HCT116 (cell line): ENCODE measurements around the gene ASAP3. TPM values are rescaled to one million over a fixed set of nuclear protein-coding genes. Genes with fewer than 3 reads are reported as not detected.

Experiments
- ATAC-seq: fragments of 200-7000 bp; cut with Tn5 transposase; 2 replicates; pipeline ENCODE4 v1.9.1; 2020; ENCODE audit warnings: mild to moderate bottlenecking, moderate library complexity
- BruUV-seq: library from RNA; stranded (reverse); fragments of 400-500 nt; replicated peaks from 2 replicates; lab custom pipeline; 2021; lab: Mats Ljungman, UMichigan
- CTCF ChIA-PET: fragments of 300-600 bp; sonication (Branson Sonifier 250); formaldehyde crosslinking; loops from one replicate; lab custom pipeline; 2021; ENCODE audit warnings: antibody characterized with exemption; lab: Charles Lee
- POLR2A ChIA-PET: fragments of 300-600, 350-600 bp; sonication (Branson Sonifier 250); formaldehyde crosslinking; loops from one replicate; lab custom pipeline; 2021; ENCODE audit warnings: antibody characterized with exemption; lab: Charles Lee
- RAD21 ChIA-PET, 2 experiments: fragments of 300-600 bp; sonication (Branson Sonifier 250); formaldehyde crosslinking; loops; one replicate each; lab custom pipeline; 2023; ENCODE audit warnings: low total read pairs in 2 of 2; ENCODE audit not compliant: uncharacterized antibody in 2 of 2, unreplicated experiment in 2 of 2, low non-redundant PET in 1 of 2; lab: Charles Lee
- DNase-seq: peaks from one replicate; pipeline ENCODE4 v3.0.0-alpha.2; 2010; ENCODE audit warnings: low read depth, low spot score
- H2AFZ ChIP-seq: fragments of 200-600 bp; shearing (Covaris generic), sonication (generic); 2 replicates; pipeline ENCODE4 v1.6.1; 2017; ENCODE audit warnings: low read depth, mixed run types, mixed read lengths, antibody characterized with exemption, low read length; ENCODE audit not compliant: poor library complexity, severe bottlenecking
- H3K27ac ChIP-seq: 2 replicates; pipeline ENCODE4 v1.5.1; 2012; ENCODE audit warnings: low read depth, low read length
- H3K27me3 ChIP-seq: fragments of 200-600 bp; sonication (generic); 2 replicates; pipeline ENCODE4 v1.6.1; 2016; ENCODE audit warnings: mixed run types, low read length, mixed read lengths; ENCODE audit not compliant: insufficient read depth
- H3K36me3 ChIP-seq, 2 experiments: fragments of 200-500 bp in 1 of 2; fragments of 200-600 bp in 1 of 2; sonication (Bioruptor generic) in 1 of 2; sonication (generic) in 1 of 2; 2 replicates each; pipeline versions ENCODE4 v1.5.1 to v1.6.1; 2014 to 2016; ENCODE audit warnings: low read length in 2 of 2, inconsistent platforms in 1 of 2, mixed read lengths in 1 of 2, mixed run types in 1 of 2; ENCODE audit not compliant: insufficient read depth in 2 of 2, control insufficient read depth in 1 of 2
- H3K4me1 ChIP-seq, 2 experiments: fragments of 200-600 bp in 1 of 2; sonication (generic) in 1 of 2; 2 replicates each; pipeline versions ENCODE4 v1.5.1 to v1.6.1; 2012 to 2017; ENCODE audit warnings: low read length in 2 of 2, inconsistent platforms in 1 of 2, mild to moderate bottlenecking in 1 of 2, mixed read lengths in 1 of 2, mixed run types in 1 of 2, moderate library complexity in 1 of 2; ENCODE audit not compliant: insufficient read depth in 2 of 2, control insufficient read depth in 1 of 2
- H3K4me2 ChIP-seq: fragments of 200-600 bp; sonication (generic); 2 replicates; pipeline ENCODE4 v1.6.1; 2017; ENCODE audit warnings: mixed run types, low read length, mixed read lengths
- H3K4me3 ChIP-seq, 2 experiments: fragments of 200-600 bp in 1 of 2; sonication (generic) in 1 of 2; replicated peaks in 1 of 2; 2 replicates each; pipeline ENCODE4 v1.5.1; 2011 to 2016; ENCODE audit warnings: low read length in 2 of 2, control low read depth in 1 of 2, low read depth in 1 of 2, mild to moderate bottlenecking in 1 of 2, mixed read lengths in 1 of 2, mixed run types in 1 of 2
- H3K79me2 ChIP-seq: fragments of 200-600 bp; sonication (generic); 2 replicates; pipeline ENCODE4 v1.6.1; 2017; ENCODE audit warnings: mild to moderate bottlenecking, mixed run types, low read length, moderate library complexity, mixed read lengths; ENCODE audit not compliant: insufficient read depth
- H3K9ac ChIP-seq: fragments of 200-600 bp; sonication (generic); 2 replicates; pipeline ENCODE4 v1.6.1; 2016; ENCODE audit warnings: low read length, mixed read lengths
- H3K9me2 ChIP-seq: fragments of 200-600 bp; sonication (generic), shearing (Covaris generic); 2 replicates; pipeline ENCODE4 v1.6.1; 2017; ENCODE audit warnings: mixed run types, mild to moderate bottlenecking, moderate library complexity; ENCODE audit not compliant: insufficient read depth
- H3K9me3 ChIP-seq, 2 experiments: fragments of 200-500 bp in 1 of 2; fragments of 200-600 bp in 1 of 2; sonication (Bioruptor generic) in 1 of 2; sonication (generic) in 1 of 2; 2 replicates each; pipeline ENCODE4 v1.6.1; 2014 to 2017; ENCODE audit warnings: low read length in 2 of 2, mixed read lengths in 2 of 2, inconsistent platforms in 1 of 2, low read depth in 1 of 2, mild to moderate bottlenecking in 1 of 2, mixed run types in 1 of 2, moderate library complexity in 1 of 2; ENCODE audit not compliant: control insufficient read depth in 1 of 2, insufficient read depth in 1 of 2
- H4K20me1 ChIP-seq: fragments of 200-600 bp; sonication (generic), shearing (Covaris generic); 2 replicates; pipeline ENCODE4 v1.6.1; 2017; ENCODE audit warnings: mixed run types, mild to moderate bottlenecking, moderate library complexity; ENCODE audit not compliant: insufficient read depth
- ATF3 ChIP-seq: IDR thresholded peaks from 2 replicates; pipeline ENCODE4 v1.6.1; 2012
- CBX3 ChIP-seq: IDR thresholded peaks from 2 replicates; pipeline ENCODE4 v1.6.1; 2012; ENCODE audit warnings: low read depth
- CEBPB ChIP-seq: IDR thresholded peaks from 2 replicates; pipeline ENCODE4 v1.6.1; 2012; ENCODE audit warnings: low read depth
- CTCF ChIP-seq, 3 experiments: fragments of 200-600 bp in 1 of 3; sonication (generic) in 1 of 3; IDR thresholded peaks in 2 of 3; conservative IDR thresholded peaks in 1 of 3; 2 replicates each; pipeline ENCODE4 v1.5.1; 2012 to 2017; ENCODE audit warnings: low read depth in 2 of 3, low read length in 2 of 3, antibody characterized with exemption in 1 of 3, borderline replicate concordance in 1 of 3, control low read depth in 1 of 3, mild to moderate bottlenecking in 1 of 3, mixed read lengths in 1 of 3, mixed run types in 1 of 3, moderate library complexity in 1 of 3; ENCODE audit not compliant: insufficient read depth in 1 of 3
- EGR1 ChIP-seq: IDR thresholded peaks from 2 replicates; pipeline ENCODE4 v1.6.1; 2012; ENCODE audit warnings: low read depth
- ELF1 ChIP-seq: IDR thresholded peaks from 2 replicates; pipeline ENCODE4 v1.6.1; 2012; ENCODE audit warnings: low read depth, borderline replicate concordance
- EZH2 ChIP-seq: fragments of 200-600 bp; sonication (generic); IDR thresholded peaks from 2 replicates; pipeline ENCODE4 v1.6.1; 2017; ENCODE audit warnings: antibody characterized with exemption, mixed run types
- EZH2phosphoT487 ChIP-seq: fragments of 200-600 bp; IDR thresholded peaks from 2 replicates; pipeline ENCODE4 v1.6.1; 2018; ENCODE audit warnings: antibody characterized with exemption, borderline replicate concordance
- POLR2A ChIP-seq: IDR thresholded peaks from 2 replicates; pipeline ENCODE4 v1.7.0; 2011; ENCODE audit warnings: borderline replicate concordance; ENCODE audit not compliant: insufficient read depth, insufficient read length; ENCODE audit errors: extremely low read depth
- POLR2AphosphoS5 ChIP-seq: IDR thresholded peaks from 2 replicates; pipeline ENCODE4 v1.6.1; 2011; ENCODE audit warnings: mild to moderate bottlenecking, low read depth, low read length, moderate library complexity
- RAD21 ChIP-seq: IDR thresholded peaks from 2 replicates; pipeline ENCODE4 v1.6.1; 2012; ENCODE audit warnings: low read depth, mild to moderate bottlenecking
- REST ChIP-seq: IDR thresholded peaks from 2 replicates; pipeline ENCODE4 v1.6.1; 2012; ENCODE audit warnings: low read depth
- SIN3A ChIP-seq: IDR thresholded peaks from 2 replicates; pipeline ENCODE4 v1.6.1; 2012; ENCODE audit warnings: low read depth
- SP1 ChIP-seq: IDR thresholded peaks from 2 replicates; pipeline ENCODE4 v1.6.1; 2012; ENCODE audit warnings: low read depth
- SRF ChIP-seq: IDR thresholded peaks from 2 replicates; pipeline ENCODE4 v1.6.1; 2012; ENCODE audit warnings: low read depth
- YY1 ChIP-seq: IDR thresholded peaks from 2 replicates; pipeline ENCODE4 v1.6.1; 2011; ENCODE audit warnings: low read length, low read depth, moderate library complexity, mild to moderate bottlenecking; ENCODE audit not compliant: insufficient replicate concordance; ENCODE audit errors: extremely low read depth
- ZBTB33 ChIP-seq: IDR thresholded peaks from 2 replicates; pipeline ENCODE4 v1.6.1; 2011; ENCODE audit warnings: mild to moderate bottlenecking, low read length, moderate library complexity; ENCODE audit not compliant: insufficient replicate concordance; ENCODE audit errors: extremely low read depth
- ZFX ChIP-seq: fragments of 450-650 bp; IDR thresholded peaks from 2 replicates; pipeline ENCODE4 v1.6.1; 2017
- ZNF274 ChIP-seq: fragments of 200-500 bp; sonication (Bioruptor generic); IDR thresholded peaks from 2 replicates; pipeline ENCODE4 v1.6.1; 2014; ENCODE audit warnings: mild to moderate bottlenecking, low read depth, low read length, inconsistent platforms
- intact Hi-C: fragments of 100-400 bp; cut with micrococcal nuclease; formaldehyde crosslinking; loops from 2 replicates; pipeline ENCODE4 v1.10.0; 2022
- total RNA-seq: library from RNA; stranded (reverse); gene quantifications from one replicate; pipeline ENCODE4 v1.2.1, GENCODE V29; 2021; ENCODE audit not compliant: unreplicated experiment

ASAP3 gene
- total RNA-seq, 1 experiment from 2014 or later: 19.7 TPM

GRCh38 chr1:23527366-23527765 is 43.4 kb upstream of the ASAP3 start:
- Histone ChIP-seq H3K4me3 (peak overlapping the region in 1 of 2 experiments; percentile 84; a peak in 1 of 4 replicates), H3K79me2 (peaks cover 64% of the 10 kb centered on the region), H3K4me1 (peaks cover 46 to 72% of the 10 kb centered on the region in 2 experiments), H3K27me3 (no peaks in the 10 kb centered on the region), H3K9ac (no peak overlapping the region), H3K9me2 (no peaks in the 10 kb centered on the region), H3K4me2 (peak overlapping the region; percentile 97), H3K27ac (peak overlapping the region; percentile 80), H4K20me1 (no peaks in the 10 kb centered on the region), H3K9me3 (no peaks in the 10 kb centered on the region), H2AFZ (no peak overlapping the region), H3K36me3 (peaks cover 0 to 9% of the 10 kb centered on the region in 2 experiments; a peak in 1 of 4 replicates)
- intact Hi-C loops: no loop called here
- ChIA-PET POLR2A (interaction anchor here (1.4 to 1.7 kb wide), 5 partner anchors 12 to 156 kb away, joined by 3 to 7 read pairs (median 4); partner anchors contain the start of gene ASAP3), CTCF (interaction anchor here (1.4 to 5.3 kb wide), 6 partner anchors 12 to 124 kb away, joined by 4 to 48 read pairs (median 9); no protein-coding TSS in a partner anchor), RAD21 (interaction anchor here in 1 of 2 experiments (1.5 kb wide), 1 partner anchor 30 kb away, joined by 7 read pairs; no protein-coding TSS in a partner anchor)
- no peak for DNase-seq
- no peak for ATAC-seq
- BruUV-seq: no TSS peak
- no peak for TF ChIP-seq ZFX
- TF ChIP-seq SP1: no peak
- TF ChIP-seq RAD21: no peak
- no peak for TF ChIP-seq ZBTB33
- no peak for TF ChIP-seq POLR2AphosphoS5
- no peak for TF ChIP-seq EGR1
- no peak for TF ChIP-seq SIN3A
- TF ChIP-seq EZH2phosphoT487: no peak
- no peak for TF ChIP-seq EZH2
- TF ChIP-seq CTCF (IDR thresholded peaks at IDR 0.05 in 2 of 3, conservative IDR thresholded peaks at IDR 0.05 in 1 of 3; ENCODE audit: borderline replicate concordance in 1 of 3, insufficient read depth in 1 of 3, low read depth in 2 of 3, low read length in 2 of 3): no peak
- no peak for TF ChIP-seq POLR2A
- TF ChIP-seq ATF3: no peak
- no peak for TF ChIP-seq SRF
- no peak for TF ChIP-seq REST
- TF ChIP-seq YY1: no peak
- no peak for TF ChIP-seq CBX3
- TF ChIP-seq ELF1: no peak
- TF ChIP-seq ZNF274: no peak
- no peak for TF ChIP-seq CEBPB
